RWPE2 (cell line): ENCODE measurements around the gene GINM1.

ENCODE experiments used
- ATAC-seq: fragments of 200-7000 bp; cut with Tn5 transposase; 3 replicates; pipeline ENCODE4 v1.9.1; 2021; ENCODE audit warnings: low read depth
- DNase-seq: peaks from one replicate; pipeline ENCODE4 v3.0.0-alpha.2; 2020; ENCODE audit warnings: low spot score
- H3K27ac ChIP-seq: fragments of 450-650 bp; 2 replicates; pipeline ENCODE4 v1.5.1; 2017; ENCODE audit warnings: mild to moderate bottlenecking; ENCODE audit not compliant: poor library complexity, severe bottlenecking
- H3K27me3 ChIP-seq: fragments of 250-450 bp; sonication (Bioruptor Pico); 2 replicates; pipeline ENCODE4 v1.5.1; 2021; ENCODE audit warnings: mild to moderate bottlenecking, moderate library complexity; ENCODE audit not compliant: insufficient read depth, poor library complexity, severe bottlenecking
- H3K36me3 ChIP-seq: fragments of 250-450 bp; sonication (Bioruptor Pico); 2 replicates; pipeline ENCODE4 v1.5.1; 2020; ENCODE audit warnings: low read depth, mild to moderate bottlenecking, moderate library complexity
- H3K4me1 ChIP-seq: fragments of 250-450 bp; sonication (Bioruptor Pico); 2 replicates; pipeline ENCODE4 v1.5.1; 2021; ENCODE audit warnings: mild to moderate bottlenecking, moderate library complexity; ENCODE audit not compliant: insufficient read depth, poor library complexity, severe bottlenecking
- H3K4me3 ChIP-seq: fragments of 250-450 bp; sonication (Bioruptor Pico); 2 replicates; pipeline ENCODE4 v1.5.1; 2021; ENCODE audit warnings: mild to moderate bottlenecking, moderate library complexity; ENCODE audit not compliant: severe bottlenecking
- H3K9me3 ChIP-seq: fragments of 250-450 bp; sonication (Bioruptor Pico); 2 replicates; pipeline ENCODE4 v1.5.1; 2021; ENCODE audit warnings: mild to moderate bottlenecking, moderate library complexity; ENCODE audit not compliant: severe bottlenecking
- CTCF ChIP-seq: fragments of 450-650 bp; IDR thresholded peaks from one replicate; pipeline ENCODE4 v1.5.1; 2017; ENCODE audit warnings: mild to moderate bottlenecking, moderate library complexity; ENCODE audit not compliant: poor library complexity, severe bottlenecking

Gene GINM1

GRCh38 chr6:149636124-149636523 lies 69.9 kb downstream of the GINM1 start:
- TF ChIP-seq CTCF = no peak
- no peak for DNase-seq

More at GRCh38 chr6:149636124-149636523, 69.9 kb downstream of the GINM1 start:
- no peak overlapping the region for H3K27ac ChIP-seq
- no peaks in the 10 kb centered on the region for H3K9me3 ChIP-seq
- no peak overlapping the region for H3K4me3 ChIP-seq
- ATAC-seq = no peak
- no peaks in the 10 kb centered on the region for H3K4me1 ChIP-seq
- no peaks in the 10 kb centered on the region for H3K27me3 ChIP-seq
- peaks cover 33% of the 10 kb centered on the region for H3K36me3 ChIP-seq
